GM12865 (cell line): ENCODE results near the gene APMAP.

Experiments
- DNase-seq: peaks from one replicate; pipeline ENCODE4 v3.0.0; 2010; ENCODE audit warnings: low read depth
- H3K4me3 ChIP-seq: 2 replicates; pipeline ENCODE4 v1.5.1; 2011; ENCODE audit warnings: mild to moderate bottlenecking, low read depth, low read length, control low read depth
- TF ChIP-seq, protein P1 (sequence below): IDR thresholded peaks from 2 replicates; pipeline ENCODE4 v1.5.1; 2011; ENCODE audit warnings: low read length, control low read depth, low read depth, inconsistent platforms; ENCODE audit not compliant: insufficient read depth; ENCODE audit errors: missing control alignments

Gene APMAP

DNA sequence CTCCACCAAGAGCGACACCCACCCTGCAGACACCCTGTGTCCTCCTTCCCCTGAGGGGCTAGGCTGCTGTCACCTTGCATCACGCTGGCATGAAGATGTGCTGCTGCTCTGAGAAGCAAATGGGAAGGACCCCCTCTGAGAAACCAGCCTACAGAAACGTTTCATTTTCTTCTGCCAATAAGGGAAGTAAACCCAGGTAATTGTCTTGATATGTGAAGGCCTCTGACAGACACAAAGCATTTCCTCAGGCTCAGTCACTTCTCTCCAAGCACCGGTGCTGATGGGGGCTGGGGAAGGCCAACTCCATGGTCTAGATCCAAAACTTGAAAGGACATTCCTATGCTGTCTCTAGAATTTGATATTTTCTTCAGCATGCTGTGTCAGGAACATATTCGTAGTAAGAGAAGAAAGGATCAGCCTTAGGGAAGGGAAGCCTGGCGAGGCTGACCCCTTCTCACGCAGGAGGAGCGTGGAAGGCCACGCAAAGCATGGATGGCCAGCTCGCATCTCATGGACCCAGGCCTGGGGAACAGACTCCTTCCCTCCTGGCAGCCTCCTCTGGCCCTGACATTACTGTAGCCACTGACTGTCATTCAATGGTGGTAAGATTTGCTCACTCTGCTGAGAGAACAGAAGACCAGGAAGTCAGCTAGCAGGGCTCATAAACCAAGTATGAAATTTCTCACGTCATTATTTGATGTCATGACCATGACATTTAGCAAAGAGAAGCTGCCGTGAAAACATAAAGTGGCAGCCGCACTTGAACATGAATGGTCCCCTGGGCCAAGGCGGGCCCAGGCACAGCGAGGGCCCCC lies 44.9 kb upstream of the APMAP start:
- no peak overlapping the region for H3K4me3 ChIP-seq
- TF ChIP-seq, protein P1, sequence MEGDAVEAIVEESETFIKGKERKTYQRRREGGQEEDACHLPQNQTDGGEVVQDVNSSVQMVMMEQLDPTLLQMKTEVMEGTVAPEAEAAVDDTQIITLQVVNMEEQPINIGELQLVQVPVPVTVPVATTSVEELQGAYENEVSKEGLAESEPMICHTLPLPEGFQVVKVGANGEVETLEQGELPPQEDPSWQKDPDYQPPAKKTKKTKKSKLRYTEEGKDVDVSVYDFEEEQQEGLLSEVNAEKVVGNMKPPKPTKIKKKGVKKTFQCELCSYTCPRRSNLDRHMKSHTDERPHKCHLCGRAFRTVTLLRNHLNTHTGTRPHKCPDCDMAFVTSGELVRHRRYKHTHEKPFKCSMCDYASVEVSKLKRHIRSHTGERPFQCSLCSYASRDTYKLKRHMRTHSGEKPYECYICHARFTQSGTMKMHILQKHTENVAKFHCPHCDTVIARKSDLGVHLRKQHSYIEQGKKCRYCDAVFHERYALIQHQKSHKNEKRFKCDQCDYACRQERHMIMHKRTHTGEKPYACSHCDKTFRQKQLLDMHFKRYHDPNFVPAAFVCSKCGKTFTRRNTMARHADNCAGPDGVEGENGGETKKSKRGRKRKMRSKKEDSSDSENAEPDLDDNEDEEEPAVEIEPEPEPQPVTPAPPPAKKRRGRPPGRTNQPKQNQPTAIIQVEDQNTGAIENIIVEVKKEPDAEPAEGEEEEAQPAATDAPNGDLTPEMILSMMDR: no peak
- DNase-seq: no peak

GRCh38 chr20:25036331-25036936 lies 43.9 kb upstream of the APMAP start:
- peak overlapping the region; percentile 38 for H3K4me3 ChIP-seq
- TF ChIP-seq, protein P1: no peak
- DNase-seq: no peak

DNA sequence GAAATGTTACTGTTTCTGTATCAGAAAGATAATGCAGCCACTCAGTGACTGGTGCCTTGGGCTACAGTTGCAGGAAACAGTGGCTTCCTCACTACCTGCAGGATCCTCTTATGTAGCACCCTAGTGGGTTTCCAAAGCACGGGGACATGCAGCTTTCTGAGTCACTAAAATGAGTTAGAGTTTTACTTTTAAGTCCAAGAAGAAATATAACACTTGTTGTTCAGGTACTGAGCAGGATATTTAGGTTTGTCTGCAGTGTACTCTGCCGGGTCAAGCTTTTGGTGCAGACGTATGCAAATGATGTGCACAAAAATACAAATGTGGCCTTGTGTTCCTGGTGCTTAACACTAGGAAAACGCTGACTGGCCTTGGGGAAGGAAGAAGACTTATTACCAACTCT lies 43.4 kb upstream of the APMAP start:
- DNase-seq: peak; percentile 53
- peak overlapping the region; percentile 38 for H3K4me3 ChIP-seq

GRCh38 chr20:25033924-25034300 lies 41.4 kb upstream of the APMAP start:
- TF ChIP-seq, protein P1: no peak
- DNase-seq: no peak
- no peak overlapping the region for H3K4me3 ChIP-seq

More for the DNA sequence above, 43.4 kb upstream of the APMAP start:
- TF ChIP-seq, protein P1: no peak

GRCh38 chr20:25033265-25033923 lies 40.8 kb upstream of the APMAP start:
- no peak for DNase-seq
- H3K4me3 ChIP-seq: no peak overlapping the region
- TF ChIP-seq, protein P1: no peak

DNA sequence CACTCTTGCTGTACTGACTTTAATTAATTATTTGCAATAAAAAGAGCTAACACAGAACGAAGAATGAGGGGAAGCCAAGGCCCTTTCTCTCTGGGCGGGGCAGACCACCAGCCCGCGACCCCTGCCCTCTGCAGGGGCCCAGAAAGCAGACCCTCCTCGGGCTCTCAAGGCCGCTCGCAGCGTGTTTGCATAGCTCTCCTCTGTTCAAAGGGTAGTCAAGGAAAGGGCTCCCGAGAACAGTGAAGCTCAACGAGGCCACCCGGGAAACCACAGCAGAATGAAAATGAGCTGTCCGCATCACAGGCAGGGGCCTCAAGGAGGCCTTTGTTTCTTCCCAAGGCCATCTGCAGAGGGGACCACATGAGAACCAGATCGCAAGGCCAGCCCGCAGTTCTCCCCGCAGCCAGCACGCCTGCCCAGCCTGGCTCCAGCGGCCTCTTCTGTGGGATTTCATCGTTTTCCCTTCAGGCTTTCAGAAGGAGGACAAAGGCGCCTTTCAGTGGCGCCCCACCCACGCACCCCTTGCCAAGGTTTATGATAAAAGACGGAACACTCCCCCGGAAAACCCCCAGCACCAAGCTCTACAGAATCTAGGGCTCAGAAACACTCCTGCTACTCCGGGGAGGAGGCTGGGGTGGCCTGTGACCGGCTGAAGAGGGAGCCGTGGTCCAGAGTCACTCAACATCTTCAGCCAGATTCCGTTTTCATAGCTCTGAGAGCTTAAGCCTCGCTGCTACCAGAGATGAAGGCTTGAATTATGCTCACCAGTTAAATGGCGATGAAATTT lies 40.1 kb upstream of the APMAP start:
- TF ChIP-seq, protein P1: no peak
- no peak for DNase-seq
- H3K4me3 ChIP-seq: no peak overlapping the region
